Superior temporal gyrus (tissue), 1 donor: ENCODE measurements around the gene SERPINA1.
"Not testable (repeated sequence)": the region's sequence is repeated elsewhere in the genome, so short reads cannot be mapped to it uniquely, and the experiment has no call there.

Experiments
- DNase-seq: peaks from one replicate; pipeline ENCODE4 v3.0.0-alpha.2; 2016; ENCODE audit errors: extremely low spot score

Gene SERPINA1

GRCh38 chr14:94346065-94346786, 42.2 kb downstream of the SERPINA1 start:
- not testable (repeated sequence) for DNase-seq

GRCh38 chr14:94345344-94346064, 42.9 kb downstream of the SERPINA1 start:
- DNase-seq, result peak; percentile 13

GRCh38 chr14:94344389-94344788, 44.0 kb downstream of the SERPINA1 start:
- DNase-seq, result peak; percentile 16

- no peak for DNase-seq
Measured at GRCh38 chr14:94343238-94344005, 45.0 kb downstream of the SERPINA1 start.

GRCh38 chr14:94342334-94342934, 46.0 kb downstream of the SERPINA1 start:
- DNase-seq, result peak; percentile 77

GRCh38 chr14:94341656-94342333, 46.6 kb downstream of the SERPINA1 start:
- DNase-seq, result no peak

- no peak for DNase-seq
Measured at GRCh38 chr14:94340533-94340932, 47.9 kb downstream of the SERPINA1 start.

- no peak for DNase-seq
Measured at GRCh38 chr14:94338023-94338422, 50.4 kb downstream of the SERPINA1 start.

- DNase-seq, result no peak
Measured at GRCh38 chr14:94337274-94337673, 51.1 kb downstream of the SERPINA1 start.

GRCh38 chr14:94334872-94335271, 53.5 kb downstream of the SERPINA1 start:
- DNase-seq, result no peak

GRCh38 chr14:94332587-94332986, 55.8 kb downstream of the SERPINA1 start:
- DNase-seq, result no peak

GRCh38 chr14:94332063-94332583, 56.3 kb downstream of the SERPINA1 start:
- DNase-seq, result no peak

GRCh38 chr14:94331462-94331861, 56.9 kb downstream of the SERPINA1 start:
- DNase-seq, result no peak

GRCh38 chr14:94330857-94331256, 57.5 kb downstream of the SERPINA1 start:
- no peak for DNase-seq

GRCh38 chr14:94330432-94330831, 58.0 kb downstream of the SERPINA1 start:
- DNase-seq, result no peak

GRCh38 chr14:94329857-94330256, 58.5 kb downstream of the SERPINA1 start:
- no peak for DNase-seq

- DNase-seq, result no peak
Measured at GRCh38 chr14:94328196-94328595, 60.2 kb downstream of the SERPINA1 start.
